Measurements from ENCODE around the gene CARD11. TPM values are rescaled to one million over a fixed set of nuclear protein-coding genes. Genes with fewer than 3 reads are reported as not detected.
A peak's percentile ranks its signal among the peaks of the same experiment; 100 is the strongest.

Gene CARD11
- total and polyA plus RNA-seq, 7 experiments from 2014 or later, result 13.3 to 136 (median 113) TPM

DNA sequence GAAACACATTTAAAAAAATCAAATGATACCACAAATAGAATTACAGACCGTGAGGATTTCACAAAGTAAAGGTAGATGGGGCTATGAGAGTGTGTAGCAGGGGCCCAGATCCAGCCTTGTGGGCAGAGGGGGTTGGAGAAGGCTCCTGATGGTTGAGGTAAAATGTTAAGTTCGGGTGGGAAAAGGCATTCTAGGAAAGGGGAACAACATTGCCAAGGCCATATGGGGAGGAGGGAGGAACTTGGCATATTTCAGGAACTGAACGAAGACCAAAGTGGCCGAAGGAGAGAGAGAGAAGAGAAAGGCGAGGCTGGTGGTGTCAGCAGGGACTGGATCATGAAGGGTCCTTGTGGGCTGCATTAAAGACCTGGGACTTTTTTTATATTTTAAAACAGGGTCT, 98.9 kb downstream of the CARD11 start:
- Histone ChIP-seq H3K27ac (ENCODE audit: low read depth, low read length) (no peak overlapping the region), H3K36me3 (ENCODE audit: control insufficient read depth in 2 of 3, insufficient read depth in 3 of 3, low read length in 3 of 3) (peaks cover 8 to 78% (median 17%) of the 10 kb centered on the region in 3 experiments), H3K4me1 (ENCODE audit: control insufficient read depth in 2 of 2, insufficient read depth in 2 of 2, low read length in 2 of 2) (no peaks in the 10 kb centered on the region), H3K9me3 (ENCODE audit: control insufficient read depth in 2 of 3, low read length in 3 of 3) (no peaks in the 10 kb centered on the region), H3K4me3 (ENCODE audit: low read length) (no peak overlapping the region), H3K27me3 (ENCODE audit: control insufficient read depth in 2 of 2, insufficient read depth in 2 of 2, low read length in 2 of 2) (no peaks in the 10 kb centered on the region)
- H3K9me3 Mint-ChIP-seq, result peaks cover 0 to 7% (median 0%) of the 10 kb centered on the region in 11 donors
- CTCF ChIA-PET, result no interaction called here
- H3K27me3 Mint-ChIP-seq, result no peaks in the 10 kb centered on the region
- intact Hi-C loops (cut with micrococcal nuclease), result no loop called here
- H3K4me3 Mint-ChIP-seq, result no peak overlapping the region
- peaks cover 6 to 32% (median 17%) of the 10 kb centered on the region in 7 donors for H3K4me1 Mint-ChIP-seq
- no peak for ATAC-seq
- POLR2A ChIA-PET, result no interaction called here
- peak overlapping the region in 3 of 9 donors; percentile 11 to 83 (median 82) for H3K27ac Mint-ChIP-seq
- H3K36me3 Mint-ChIP-seq, result peaks cover 24 to 83% (median 65%) of the 10 kb centered on the region in 5 donors
- DNase-seq, result peak in 1 of 9 donors; percentile 8

- H3K9me3 Mint-ChIP-seq, result peaks cover 0 to 3% (median 0%) of the 10 kb centered on the region in 11 donors
- H3K4me1 Mint-ChIP-seq, result peaks cover 5 to 27% (median 17%) of the 10 kb centered on the region in 7 donors
- Histone ChIP-seq H3K4me3 (ENCODE audit: low read length) (no peak overlapping the region), H3K27me3 (ENCODE audit: control insufficient read depth in 2 of 2, insufficient read depth in 2 of 2, low read length in 2 of 2) (no peaks in the 10 kb centered on the region), H3K36me3 (ENCODE audit: control insufficient read depth in 2 of 3, insufficient read depth in 3 of 3, low read length in 3 of 3) (peaks cover 12 to 85% (median 17%) of the 10 kb centered on the region in 3 experiments), H3K9me3 (ENCODE audit: control insufficient read depth in 2 of 3, low read length in 3 of 3) (no peaks in the 10 kb centered on the region), H3K27ac (ENCODE audit: low read depth, low read length) (no peak overlapping the region), H3K4me1 (ENCODE audit: control insufficient read depth in 2 of 2, insufficient read depth in 2 of 2, low read length in 2 of 2) (no peaks in the 10 kb centered on the region)
- H3K36me3 Mint-ChIP-seq, result peaks cover 25 to 83% (median 61%) of the 10 kb centered on the region in 5 donors
- H3K27ac Mint-ChIP-seq, result peak overlapping the region in 1 of 9 donors; percentile 82
- no peak for ATAC-seq
- CTCF ChIA-PET, result interaction anchor here (0.6 kb wide), 1 partner anchor 79 kb away, joined by 4 read pairs; no protein-coding TSS in a partner anchor
- peak overlapping the region in 1 of 10 donors; percentile 3 for H3K4me3 Mint-ChIP-seq
- H3K27me3 Mint-ChIP-seq, result no peaks in the 10 kb centered on the region
- DNase-seq, result peak in 1 of 9 donors; percentile 12
- POLR2A ChIA-PET, result no interaction called here
- intact Hi-C loops (cut with micrococcal nuclease), result no loop called here
Measured at GRCh38 chr7:2943851-2944601, 99.6 kb downstream of the CARD11 start.

- Histone ChIP-seq H3K27me3 (ENCODE audit: control insufficient read depth in 2 of 2, insufficient read depth in 2 of 2, low read length in 2 of 2) (no peaks in the 10 kb centered on the region), H3K27ac (ENCODE audit: low read depth, low read length) (no peak overlapping the region), H3K36me3 (ENCODE audit: control insufficient read depth in 2 of 3, insufficient read depth in 3 of 3, low read length in 3 of 3) (peaks cover 17 to 100% (median 37%) of the 10 kb centered on the region in 3 experiments), H3K9me3 (ENCODE audit: control insufficient read depth in 2 of 3, low read length in 3 of 3) (no peaks in the 10 kb centered on the region), H3K4me1 (ENCODE audit: control insufficient read depth in 2 of 2, insufficient read depth in 2 of 2, low read length in 2 of 2) (no peaks in the 10 kb centered on the region), H3K4me3 (ENCODE audit: low read length) (no peak overlapping the region)
- peak in 1 of 9 donors; percentile 12 for DNase-seq
- H3K9me3 Mint-ChIP-seq, result peaks cover 0 to 3% (median 0%) of the 10 kb centered on the region in 11 donors
- peak overlapping the region in 8 of 9 donors; percentile 43 to 91 (median 78) for H3K27ac Mint-ChIP-seq
- H3K4me1 Mint-ChIP-seq, result peaks cover 5 to 27% (median 16%) of the 10 kb centered on the region in 7 donors
- ChIA-PET CTCF (interaction anchor here (0.6 kb wide), 1 partner anchor 213 kb away, joined by 3 read pairs; no protein-coding TSS in a partner anchor), POLR2A (no interaction called here)
- no peak overlapping the region for H3K4me3 Mint-ChIP-seq
- ATAC-seq, result no peak
- intact Hi-C loops (cut with micrococcal nuclease), result no loop called here
- no peaks in the 10 kb centered on the region for H3K27me3 Mint-ChIP-seq
- H3K36me3 Mint-ChIP-seq, result peaks cover 20 to 80% (median 52%) of the 10 kb centered on the region in 5 donors
Measured at GRCh38 chr7:2941216-2941859, 102.3 kb downstream of the CARD11 start.

DNA sequence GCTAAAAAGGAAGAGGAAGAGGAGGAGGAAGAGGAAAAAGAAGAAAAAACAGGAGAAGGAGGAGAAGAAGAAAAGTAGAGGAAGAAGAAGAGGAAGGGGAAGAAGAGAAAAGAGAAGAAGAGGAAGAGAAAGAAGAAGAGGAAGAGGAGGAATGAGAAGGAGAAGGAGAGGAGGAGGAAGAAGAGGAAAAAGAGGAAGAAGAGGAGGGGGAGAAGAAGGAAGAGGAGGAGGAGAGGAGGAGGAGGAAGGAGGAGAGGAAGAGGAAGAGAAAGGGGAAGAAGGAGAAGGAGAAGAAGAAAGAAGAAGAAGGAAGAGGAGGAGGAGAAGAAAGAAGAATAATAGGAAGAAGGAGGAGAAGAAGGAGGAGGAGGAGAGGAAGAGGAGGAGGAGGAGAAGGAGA, 103.2 kb downstream of the CARD11 start:
- Histone ChIP-seq H3K36me3 (ENCODE audit: control insufficient read depth in 2 of 3, insufficient read depth in 3 of 3, low read length in 3 of 3) (peaks cover 20 to 100% (median 39%) of the 10 kb centered on the region in 3 experiments), H3K9me3 (ENCODE audit: control insufficient read depth in 2 of 3, low read length in 3 of 3) (no peaks in the 10 kb centered on the region), H3K27ac (ENCODE audit: low read depth, low read length) (no peak overlapping the region), H3K4me1 (ENCODE audit: control insufficient read depth in 2 of 2, insufficient read depth in 2 of 2, low read length in 2 of 2) (no peaks in the 10 kb centered on the region), H3K27me3 (ENCODE audit: control insufficient read depth in 2 of 2, insufficient read depth in 2 of 2, low read length in 2 of 2) (no peaks in the 10 kb centered on the region), H3K4me3 (ENCODE audit: low read length) (no peak overlapping the region)
- POLR2A ChIA-PET, result no interaction called here
- H3K4me1 Mint-ChIP-seq, result peaks cover 5 to 27% (median 16%) of the 10 kb centered on the region in 7 donors
- H3K27ac Mint-ChIP-seq, result peak overlapping the region in 8 of 9 donors; percentile 15 to 88 (median 74)
- intact Hi-C loops (cut with micrococcal nuclease), result no loop called here
- H3K9me3 Mint-ChIP-seq, result peaks cover 0 to 3% (median 0%) of the 10 kb centered on the region in 11 donors
- DNase-seq (no peak), ATAC-seq (no peak)
- CTCF ChIA-PET, result no interaction called here
- H3K4me3 Mint-ChIP-seq, result no peak overlapping the region
- H3K27me3 Mint-ChIP-seq, result no peaks in the 10 kb centered on the region
- H3K36me3 Mint-ChIP-seq, result peaks cover 20 to 73% (median 47%) of the 10 kb centered on the region in 5 donors

DNA sequence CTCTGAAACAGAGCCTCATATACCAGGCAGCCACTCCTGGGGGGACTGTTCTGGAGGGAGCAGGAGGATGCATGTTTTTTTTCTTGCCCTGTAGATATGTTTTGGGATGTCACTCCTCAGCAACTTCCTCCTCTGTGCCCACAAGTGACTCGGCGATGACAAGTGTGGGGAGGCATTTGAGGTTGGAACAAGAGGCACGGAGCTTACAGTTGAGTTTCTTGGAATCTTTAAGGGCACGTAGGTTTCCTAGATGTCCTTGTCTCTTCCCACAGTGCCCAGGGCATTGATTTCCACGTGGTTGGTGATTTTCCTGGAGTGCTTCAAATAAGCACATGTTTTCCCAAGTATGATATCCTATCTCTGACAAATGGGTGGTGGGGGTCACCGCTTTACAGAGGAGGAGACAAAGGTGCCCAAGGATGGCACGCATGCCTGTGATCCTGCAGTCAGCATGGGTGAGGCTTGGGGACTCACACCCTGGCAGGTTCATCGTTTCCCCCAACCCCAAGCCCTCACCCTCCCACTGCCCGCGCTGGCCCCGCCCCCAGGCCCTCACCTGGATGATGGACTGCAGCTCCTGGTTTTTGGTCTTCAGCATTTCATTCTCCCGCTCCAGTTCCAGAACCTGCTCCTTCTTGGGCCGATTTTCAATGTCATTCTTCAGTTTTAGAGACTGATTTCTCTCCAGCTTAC, 104.3 kb downstream of the CARD11 start:
- peak overlapping the region in 6 of 9 donors; percentile 21 to 86 (median 49) for H3K27ac Mint-ChIP-seq
- peaks cover 5 to 21% (median 14%) of the 10 kb centered on the region in 7 donors for H3K4me1 Mint-ChIP-seq
- H3K4me3 Mint-ChIP-seq, result no peak overlapping the region
- peaks cover 0 to 3% (median 0%) of the 10 kb centered on the region in 11 donors for H3K9me3 Mint-ChIP-seq
- Histone ChIP-seq H3K27me3 (ENCODE audit: control insufficient read depth in 2 of 2, insufficient read depth in 2 of 2, low read length in 2 of 2) (no peaks in the 10 kb centered on the region), H3K27ac (ENCODE audit: low read depth, low read length) (no peak overlapping the region), H3K4me3 (ENCODE audit: low read length) (no peak overlapping the region), H3K9me3 (ENCODE audit: control insufficient read depth in 2 of 3, low read length in 3 of 3) (no peaks in the 10 kb centered on the region), H3K4me1 (ENCODE audit: control insufficient read depth in 2 of 2, insufficient read depth in 2 of 2, low read length in 2 of 2) (no peaks in the 10 kb centered on the region), H3K36me3 (ENCODE audit: control insufficient read depth in 2 of 3, insufficient read depth in 3 of 3, low read length in 3 of 3) (peaks cover 17 to 100% (median 42%) of the 10 kb centered on the region in 3 experiments)
- ChIA-PET POLR2A (interaction anchor here (1.3 kb wide), 1 partner anchor 10 kb away, joined by 3 read pairs; no protein-coding TSS in a partner anchor), CTCF (no interaction called here)
- ATAC-seq, result no peak
- no peak for DNase-seq
- intact Hi-C loops (cut with micrococcal nuclease), result no loop called here
- H3K36me3 Mint-ChIP-seq, result peaks cover 12 to 69% (median 43%) of the 10 kb centered on the region in 5 donors
- no peaks in the 10 kb centered on the region for H3K27me3 Mint-ChIP-seq

DNA sequence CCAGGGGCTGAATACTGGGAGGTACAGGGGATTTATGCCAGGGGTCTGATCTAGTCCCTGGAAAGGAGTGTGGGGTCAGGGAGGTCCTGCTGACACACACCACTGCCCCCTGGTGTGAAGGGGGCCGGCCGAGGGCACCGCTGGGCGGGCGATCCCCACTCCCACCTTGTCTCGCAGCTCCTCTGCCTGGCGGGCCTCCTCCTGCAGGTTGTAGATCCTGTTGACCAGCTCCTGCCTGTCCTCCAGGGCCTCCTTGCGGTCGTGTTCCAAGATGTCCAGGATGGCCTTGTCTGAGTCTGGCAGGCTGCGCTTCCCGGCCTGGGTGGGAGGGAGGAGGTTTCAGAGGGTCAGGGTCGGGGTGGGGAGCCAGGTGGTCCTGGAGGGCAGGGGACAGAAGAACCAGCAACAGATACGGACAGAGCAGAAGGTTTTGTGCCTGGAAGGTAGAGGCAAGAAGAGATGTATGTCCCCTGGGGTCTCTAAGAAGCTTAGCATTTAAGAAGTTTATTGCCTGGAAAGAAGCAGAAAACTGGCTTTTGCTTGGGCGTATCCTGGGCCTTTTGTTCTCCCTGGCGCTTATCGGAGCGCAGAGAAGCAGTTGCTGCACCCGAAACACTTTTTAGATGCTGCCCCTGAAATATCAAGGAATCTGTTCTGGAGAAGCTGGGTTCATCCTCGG, 105.0 kb downstream of the CARD11 start:
- no peak overlapping the region for H3K4me3 Mint-ChIP-seq
- ChIA-PET POLR2A (interaction anchor here (0.6 to 1.3 kb wide), 2 partner anchors 10 to 213 kb away, joined by 3 read pairs; no protein-coding TSS in a partner anchor), CTCF (no interaction called here)
- H3K36me3 Mint-ChIP-seq, result peaks cover 8 to 69% (median 41%) of the 10 kb centered on the region in 5 donors
- H3K27ac Mint-ChIP-seq, result peak overlapping the region in 1 of 9 donors; percentile 41
- peaks cover 0 to 3% (median 0%) of the 10 kb centered on the region in 11 donors for H3K9me3 Mint-ChIP-seq
- H3K27me3 Mint-ChIP-seq, result no peaks in the 10 kb centered on the region
- Histone ChIP-seq H3K9me3 (ENCODE audit: control insufficient read depth in 2 of 3, low read length in 3 of 3) (no peaks in the 10 kb centered on the region), H3K4me3 (ENCODE audit: low read length) (no peak overlapping the region), H3K27ac (ENCODE audit: low read depth, low read length) (no peak overlapping the region), H3K36me3 (ENCODE audit: control insufficient read depth in 2 of 3, insufficient read depth in 3 of 3, low read length in 3 of 3) (peaks cover 17 to 100% (median 46%) of the 10 kb centered on the region in 3 experiments), H3K27me3 (ENCODE audit: control insufficient read depth in 2 of 2, insufficient read depth in 2 of 2, low read length in 2 of 2) (no peaks in the 10 kb centered on the region), H3K4me1 (ENCODE audit: control insufficient read depth in 2 of 2, insufficient read depth in 2 of 2, low read length in 2 of 2) (no peaks in the 10 kb centered on the region)
- peaks cover 5 to 24% (median 12%) of the 10 kb centered on the region in 7 donors for H3K4me1 Mint-ChIP-seq
- ATAC-seq (peak; percentile 10), DNase-seq (no peak)
- intact Hi-C loops (cut with micrococcal nuclease), result no loop called here
